ENCODE measurements around the gene UNC45A. TPM values are rescaled to one million over a fixed set of nuclear protein-coding genes. Genes with fewer than 3 reads are reported as not detected.

UNC45A gene, protein sequence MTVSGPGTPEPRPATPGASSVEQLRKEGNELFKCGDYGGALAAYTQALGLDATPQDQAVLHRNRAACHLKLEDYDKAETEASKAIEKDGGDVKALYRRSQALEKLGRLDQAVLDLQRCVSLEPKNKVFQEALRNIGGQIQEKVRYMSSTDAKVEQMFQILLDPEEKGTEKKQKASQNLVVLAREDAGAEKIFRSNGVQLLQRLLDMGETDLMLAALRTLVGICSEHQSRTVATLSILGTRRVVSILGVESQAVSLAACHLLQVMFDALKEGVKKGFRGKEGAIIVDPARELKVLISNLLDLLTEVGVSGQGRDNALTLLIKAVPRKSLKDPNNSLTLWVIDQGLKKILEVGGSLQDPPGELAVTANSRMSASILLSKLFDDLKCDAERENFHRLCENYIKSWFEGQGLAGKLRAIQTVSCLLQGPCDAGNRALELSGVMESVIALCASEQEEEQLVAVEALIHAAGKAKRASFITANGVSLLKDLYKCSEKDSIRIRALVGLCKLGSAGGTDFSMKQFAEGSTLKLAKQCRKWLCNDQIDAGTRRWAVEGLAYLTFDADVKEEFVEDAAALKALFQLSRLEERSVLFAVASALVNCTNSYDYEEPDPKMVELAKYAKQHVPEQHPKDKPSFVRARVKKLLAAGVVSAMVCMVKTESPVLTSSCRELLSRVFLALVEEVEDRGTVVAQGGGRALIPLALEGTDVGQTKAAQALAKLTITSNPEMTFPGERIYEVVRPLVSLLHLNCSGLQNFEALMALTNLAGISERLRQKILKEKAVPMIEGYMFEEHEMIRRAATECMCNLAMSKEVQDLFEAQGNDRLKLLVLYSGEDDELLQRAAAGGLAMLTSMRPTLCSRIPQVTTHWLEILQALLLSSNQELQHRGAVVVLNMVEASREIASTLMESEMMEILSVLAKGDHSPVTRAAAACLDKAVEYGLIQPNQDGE
- total RNA-seq = 10 to 100 TPM; 52.2 to 70.1 TPM

DNA sequence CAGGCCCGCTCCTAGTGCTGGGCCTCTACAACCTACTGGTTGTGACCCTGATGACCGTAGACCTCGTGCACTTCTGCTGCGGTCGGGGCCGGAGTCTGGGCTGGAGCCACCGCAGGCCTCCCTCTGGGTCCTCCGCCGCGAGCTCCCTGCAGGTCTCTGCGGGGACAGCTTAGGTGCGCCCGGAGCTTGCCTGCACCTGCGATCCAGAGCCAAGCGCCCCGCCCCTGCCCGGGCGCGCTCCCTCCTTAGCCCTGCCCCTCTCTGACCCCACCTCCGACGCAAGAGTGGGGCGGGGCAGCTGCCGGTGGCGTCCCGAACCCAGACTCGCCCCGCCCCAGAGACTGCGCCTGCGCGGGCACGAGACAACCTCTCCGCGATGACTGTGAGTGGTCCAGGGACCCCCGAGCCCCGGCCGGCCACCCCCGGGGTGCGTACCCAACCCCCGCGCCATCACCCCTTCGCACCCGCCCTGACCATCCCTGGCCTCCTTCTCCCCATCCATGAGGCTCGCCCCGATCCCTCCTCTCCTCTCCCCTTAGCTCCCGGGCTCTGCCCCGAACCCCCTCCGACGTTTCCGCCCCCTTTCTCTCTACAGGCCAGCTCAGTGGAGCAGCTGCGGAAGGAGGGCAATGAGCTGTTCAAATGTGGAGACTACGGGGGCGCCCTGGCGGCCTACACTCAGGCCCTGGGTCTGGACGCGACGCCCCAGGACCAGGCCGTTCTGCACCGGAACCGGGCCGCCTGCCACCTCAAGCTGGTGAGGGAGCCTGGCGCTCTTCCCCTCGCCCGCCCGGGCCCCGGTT is at the start of gene UNC45A:
Gene UNC45A, plus strand, starts transcription at position 337 of the 803 bp plus-strand sequence. Its CDS starts 40 bp downstream, at position 377.
- Histone ChIP-seq H3K27me3 (replicated peaks; ENCODE audit: insufficient read depth) (no peaks in the 10 kb centered on the region), H3K4me1 (replicated peaks) (peaks cover 9% of the 10 kb centered on the region), H3K9me3 (no peaks in the 10 kb centered on the region), H3K27ac (peak within 1 kb of the TSS; percentile 83 to 88), H3K4me3 (peak within 1 kb of the TSS; percentile 63 to 71), H3K36me3 (peaks cover under 1 to 12% of the 10 kb centered on the region in 2 donors)
- intact Hi-C loops (cut with DNase I) = no loop called here
- DNase-seq (ENCODE audit: low spot score) = peak; percentile 96
- TF ChIP-seq POLR2A (IDR thresholded peaks at IDR 0.05) (peak; percentile 93), POLR2AphosphoS5 (IDR thresholded peaks at IDR 0.05) (peak; percentile 90)
- TF ChIP-seq, protein P1, sequence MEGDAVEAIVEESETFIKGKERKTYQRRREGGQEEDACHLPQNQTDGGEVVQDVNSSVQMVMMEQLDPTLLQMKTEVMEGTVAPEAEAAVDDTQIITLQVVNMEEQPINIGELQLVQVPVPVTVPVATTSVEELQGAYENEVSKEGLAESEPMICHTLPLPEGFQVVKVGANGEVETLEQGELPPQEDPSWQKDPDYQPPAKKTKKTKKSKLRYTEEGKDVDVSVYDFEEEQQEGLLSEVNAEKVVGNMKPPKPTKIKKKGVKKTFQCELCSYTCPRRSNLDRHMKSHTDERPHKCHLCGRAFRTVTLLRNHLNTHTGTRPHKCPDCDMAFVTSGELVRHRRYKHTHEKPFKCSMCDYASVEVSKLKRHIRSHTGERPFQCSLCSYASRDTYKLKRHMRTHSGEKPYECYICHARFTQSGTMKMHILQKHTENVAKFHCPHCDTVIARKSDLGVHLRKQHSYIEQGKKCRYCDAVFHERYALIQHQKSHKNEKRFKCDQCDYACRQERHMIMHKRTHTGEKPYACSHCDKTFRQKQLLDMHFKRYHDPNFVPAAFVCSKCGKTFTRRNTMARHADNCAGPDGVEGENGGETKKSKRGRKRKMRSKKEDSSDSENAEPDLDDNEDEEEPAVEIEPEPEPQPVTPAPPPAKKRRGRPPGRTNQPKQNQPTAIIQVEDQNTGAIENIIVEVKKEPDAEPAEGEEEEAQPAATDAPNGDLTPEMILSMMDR (IDR thresholded peaks at IDR 0.05) = peak in 1 of 4 experiments; percentile 10
- WGBS = under 1% methylated on average over 56 of the region's 65 CpGs

DNA sequence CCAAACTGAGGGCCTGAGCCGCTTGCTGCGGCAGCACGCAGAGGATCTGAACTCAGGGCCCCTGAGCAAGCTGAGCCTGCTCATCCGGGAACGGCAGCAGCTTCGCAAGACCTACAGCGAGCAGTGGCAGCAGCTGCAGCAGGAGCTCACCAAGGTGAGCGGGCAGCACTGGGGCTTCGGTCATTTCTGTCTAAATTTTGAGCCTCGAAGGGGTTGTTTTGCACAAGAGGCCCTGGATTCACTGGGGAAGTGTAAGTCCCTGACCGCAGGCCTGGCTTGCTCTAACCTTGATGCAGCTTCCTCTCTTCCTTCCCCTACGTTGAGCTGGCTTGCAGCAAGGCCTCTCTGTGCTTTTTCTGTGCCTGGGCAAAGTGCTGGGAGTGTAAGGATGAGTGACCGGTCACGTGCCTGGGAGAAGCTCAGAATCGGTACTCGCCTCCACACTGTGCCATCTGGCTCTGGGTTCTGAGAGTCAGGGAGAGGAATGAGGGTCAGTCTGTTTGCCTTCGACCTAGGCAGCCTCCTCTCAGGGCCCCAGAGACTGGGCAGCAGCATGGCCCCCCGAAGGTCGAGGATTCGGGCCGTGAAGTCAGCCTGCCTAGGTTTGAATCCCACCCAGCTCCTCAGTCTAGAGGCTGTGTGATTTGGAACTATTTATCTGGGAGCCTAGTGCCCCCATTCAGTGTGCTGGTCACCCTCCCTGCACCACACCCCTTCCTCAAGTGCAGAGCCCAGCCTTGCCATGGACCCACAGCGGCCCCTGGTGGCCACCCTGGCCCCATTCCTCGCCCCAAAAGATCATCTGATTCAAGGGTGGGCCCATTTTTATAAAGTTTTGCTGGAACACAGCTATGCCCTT is 49.4 kb upstream of the UNC45A start:
- Histone ChIP-seq H3K27me3 (replicated peaks; ENCODE audit: insufficient read depth) (no peaks in the 10 kb centered on the region), H3K9me3 (no peaks in the 10 kb centered on the region), H3K4me3 (peak overlapping the region in 1 of 2 donors; percentile 41), H3K36me3 (peaks cover 4 to 13% of the 10 kb centered on the region in 2 donors), H3K27ac (peak overlapping the region; percentile 78 to 86), H3K4me1 (replicated peaks) (peaks cover 6% of the 10 kb centered on the region)
- 62% methylated on average over 23 of the region's 23 CpGs for WGBS
- peak; percentile 59 for DNase-seq (ENCODE audit: low spot score)
- TF ChIP-seq, protein P1 (IDR thresholded peaks at IDR 0.05) = peak; percentile 93 to 97 (median 96)
- TF ChIP-seq POLR2A (IDR thresholded peaks at IDR 0.05) = no peak
- TF ChIP-seq POLR2AphosphoS5 (IDR thresholded peaks at IDR 0.05) = peak; percentile 31
- intact Hi-C loops (cut with DNase I) = loop anchor here (2.0 to 10.0 kb wide), 2 partner anchors 235 to 571 kb away; no protein-coding TSS in a partner anchor

DNA sequence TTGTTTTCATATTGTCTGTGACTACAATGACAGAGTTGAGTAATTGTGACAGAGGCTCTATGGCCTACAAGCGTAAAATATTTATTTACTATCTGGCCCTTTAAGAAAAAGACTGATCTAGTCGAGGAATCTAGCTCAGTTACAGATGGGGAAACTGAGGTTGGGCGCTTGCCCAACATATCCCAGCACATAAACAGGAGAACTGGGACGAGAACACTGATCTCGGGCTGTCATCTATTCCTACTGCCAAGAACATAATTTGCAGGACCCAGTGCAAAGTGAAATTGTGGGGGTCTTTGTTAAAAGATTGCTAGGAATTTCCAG is 48.8 kb upstream of the UNC45A start:
- TF ChIP-seq, protein P1 (IDR thresholded peaks at IDR 0.05) = no peak
- no peak for TF ChIP-seq POLR2A (IDR thresholded peaks at IDR 0.05)
- TF ChIP-seq POLR2AphosphoS5 (IDR thresholded peaks at IDR 0.05) = no peak
- DNase-seq (ENCODE audit: low spot score) = no peak
- WGBS = 32% methylated on average over 5 of the region's 5 CpGs
- Histone ChIP-seq H3K4me3 (no peak overlapping the region), H3K27ac (no peak overlapping the region), H3K36me3 (peaks cover 2 to 14% of the 10 kb centered on the region in 2 donors), H3K9me3 (no peaks in the 10 kb centered on the region), H3K27me3 (replicated peaks; ENCODE audit: insufficient read depth) (no peaks in the 10 kb centered on the region), H3K4me1 (replicated peaks) (peaks cover 6% of the 10 kb centered on the region)
- intact Hi-C loops (cut with DNase I) = loop anchor here (10.0 kb wide), 1 partner anchor 571 kb away; no protein-coding TSS in a partner anchor

DNA sequence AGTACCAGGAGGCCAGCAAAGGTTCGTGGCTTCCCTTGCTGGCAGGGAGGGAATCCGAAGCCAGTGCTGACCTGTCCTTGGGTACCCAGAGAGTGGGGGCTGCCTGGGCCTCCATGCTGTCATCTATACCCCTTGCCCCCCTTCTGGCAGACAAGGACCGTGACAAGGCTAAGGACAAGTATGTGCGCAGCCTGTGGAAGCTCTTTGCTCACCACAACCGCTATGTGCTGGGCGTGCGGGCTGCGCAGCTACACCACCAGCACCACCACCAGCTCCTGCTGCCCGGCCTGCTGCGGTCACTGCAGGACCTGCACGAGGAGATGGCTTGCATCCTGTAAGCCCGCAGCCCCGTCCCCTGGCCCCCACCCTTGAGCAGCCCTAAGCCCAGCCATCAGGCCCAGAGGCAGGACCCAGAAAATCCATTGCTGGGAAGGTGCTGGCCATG is 48.0 kb upstream of the UNC45A start:
- DNase-seq (ENCODE audit: low spot score) = no peak
- no peak overlapping the region for H3K4me3 ChIP-seq
- H3K9me3 ChIP-seq = no peaks in the 10 kb centered on the region
- TF ChIP-seq POLR2A (IDR thresholded peaks at IDR 0.05) = no peak
- no peak for TF ChIP-seq POLR2AphosphoS5 (IDR thresholded peaks at IDR 0.05)
- TF ChIP-seq, protein P1 (IDR thresholded peaks at IDR 0.05) = no peak
- peaks cover 6% of the 10 kb centered on the region for H3K4me1 ChIP-seq (replicated peaks)
- 87% methylated on average over 6 of the region's 13 CpGs for WGBS
- H3K36me3 ChIP-seq = peaks cover 7 to 11% of the 10 kb centered on the region in 2 donors
- H3K27ac ChIP-seq = no peak overlapping the region
- no peaks in the 10 kb centered on the region for H3K27me3 ChIP-seq (replicated peaks; ENCODE audit: insufficient read depth)
- intact Hi-C loops (cut with DNase I) = loop anchor here (10.0 kb wide), 1 partner anchor 572 kb away; no protein-coding TSS in a partner anchor

All from prostate gland (tissue), 2 donors.